ENCODE results near the gene PALM. TPM values are rescaled to one million over a fixed set of nuclear protein-coding genes. Genes with fewer than 3 reads are reported as not detected.
A peak's percentile ranks its signal among the peaks of the same experiment; 100 is the strongest.

The PALM gene
- total RNA-seq, 1 experiment from 2014 or later, result 18.5 TPM

- no CpG with 5 or more reads among the region's 27 CpGs for WGBS (ENCODE audit: extremely low coverage, insufficient read length, low lambda C conversion rate)
- Histone ChIP-seq H3K23me2 (ENCODE audit: insufficient read length, low read depth, low read length, poor library complexity, severe bottlenecking) (peaks cover 8% of the 10 kb centered on the region), H3T11ph (ENCODE audit: low read length) (no peak overlapping the region), H2BK5ac (ENCODE audit: insufficient read length, low read length) (no peak overlapping the region), H3K9me3 (ENCODE audit: control insufficient read depth, low read depth, low read length) (no peaks in the 10 kb centered on the region), H3K18ac (ENCODE audit: insufficient read length, low read depth, low read length) (no peak overlapping the region), H3K23ac (ENCODE audit: insufficient read length, low read depth, low read length) (no peak overlapping the region), H4K20me1 (ENCODE audit: control insufficient read depth, insufficient read depth, insufficient read length) (no peaks in the 10 kb centered on the region), H4K8ac (replicated peaks; ENCODE audit: insufficient read length, low read depth, low read length) (no peak overlapping the region), H3K4me2 (ENCODE audit: insufficient read depth, insufficient read length, low read length) (peak overlapping the region; percentile 44), H3K79me1 (ENCODE audit: insufficient read depth, low read depth, low read length, poor library complexity, severe bottlenecking) (no peaks in the 10 kb centered on the region), H4K5ac (ENCODE audit: insufficient read length, low read depth, low read length) (no peak overlapping the region), H2BK120ac (ENCODE audit: low read depth, low read length, poor library complexity, severe bottlenecking) (no peak overlapping the region), H3K9ac (ENCODE audit: extremely low read depth, insufficient read length, low read length) (no peak overlapping the region), H2AFZ (ENCODE audit: low read length) (no peak overlapping the region), H3K4me1 (ENCODE audit: insufficient read depth, low read length) (no peaks in the 10 kb centered on the region; the same call in 1 of the 2 replicates), H3K79me2 (ENCODE audit: insufficient read depth, low read length) (no peaks in the 10 kb centered on the region), H3K4ac (ENCODE audit: low read depth, low read length) (no peak overlapping the region), H3K56ac (ENCODE audit: insufficient read length, low read depth, low read length) (no peak overlapping the region), H2BK20ac (ENCODE audit: low read depth, low read length, poor library complexity, severe bottlenecking) (no peak overlapping the region), H2AK5ac (ENCODE audit: insufficient read length, low read length) (no peak overlapping the region), H3K14ac (ENCODE audit: insufficient read depth, low read length) (no peak overlapping the region), H4K91ac (ENCODE audit: insufficient read length, low read depth, low read length) (no peak overlapping the region), H3K27ac (ENCODE audit: insufficient read length, low read depth, low read length) (no peak overlapping the region), H2BK12ac (ENCODE audit: insufficient read length, low read depth, low read length) (no peak overlapping the region), H2BK15ac (ENCODE audit: low read depth, low read length) (no peak overlapping the region), H3K27me3 (ENCODE audit: insufficient read depth, low read length) (no peaks in the 10 kb centered on the region)
- Mint-ChIP-seq H3K27me3 (ENCODE audit: low read depth) (peaks cover 17% of the 10 kb centered on the region), H3K9me3 (peaks cover 8 to 9% of the 10 kb centered on the region in 2 experiments), H3K27ac (no peak overlapping the region), H3K4me3 (peak overlapping the region; percentile 26 to 74; a peak in 3 of 5 replicates), H3K4me1 (peaks cover 9 to 11% of the 10 kb centered on the region in 2 experiments), H3K36me3 (ENCODE audit: insufficient read depth in 1 of 3, low read depth in 3 of 3) (peaks cover 0 to 5% (median 3%) of the 10 kb centered on the region in 3 experiments; a peak in 3 of 7 replicates)
- no peak for TF ChIP-seq CTCF (conservative IDR thresholded peaks at IDR 0.05)
- DNase-seq, result no peak
Observed at GRCh38 chr19:709965-710571, 1.3 kb downstream of the PALM start.
